Epithelial cell of esophagus (primary cell): ENCODE data around the gene UBP1.
"Not testable (repeated sequence)": the region's sequence is repeated elsewhere in the genome, so short reads cannot be mapped to it uniquely, and the experiment has no call there.

Experiments used
- DNase-seq: peaks from one replicate; pipeline ENCODE4 v3.0.0; 2010; ENCODE audit warnings: low read depth
- H3K4me3 ChIP-seq: 2 replicates; pipeline ENCODE4 v1.5.1; 2011; ENCODE audit warnings: mild to moderate bottlenecking, low read length, control low read depth
- CTCF ChIP-seq: IDR thresholded peaks from 2 replicates; pipeline ENCODE4 v1.5.1; 2011; ENCODE audit warnings: low read depth, mild to moderate bottlenecking, low read length, control low read depth, inconsistent platforms; ENCODE audit not compliant: insufficient read depth; ENCODE audit errors: missing control alignments

UBP1 gene

GRCh38 chr3:33433843-33434242 is 6.4 kb downstream of the UBP1 start:
- TF ChIP-seq CTCF: no peak
- H3K4me3 ChIP-seq: no peak overlapping the region
- DNase-seq: no peak

- H3K4me3 ChIP-seq: no peak overlapping the region
- no peak for TF ChIP-seq CTCF
- DNase-seq: no peak
Measured at GRCh38 chr3:33430571-33430970, 9.6 kb downstream of the UBP1 start.

- DNase-seq: no peak
- no peak overlapping the region for H3K4me3 ChIP-seq
- no peak for TF ChIP-seq CTCF
Measured at GRCh38 chr3:33430061-33430460, 10.1 kb downstream of the UBP1 start.

- not testable (repeated sequence) for H3K4me3 ChIP-seq, DNase-seq
Measured at GRCh38 chr3:33429306-33429705, 10.9 kb downstream of the UBP1 start.

- TF ChIP-seq CTCF: no peak
Measured at GRCh38 chr3:33428734-33429133, 11.5 kb downstream of the UBP1 start.

GRCh38 chr3:33426630-33427317 is 13.4 kb downstream of the UBP1 start:
- H3K4me3 ChIP-seq: no peak overlapping the region
- TF ChIP-seq CTCF: no peak
- peak; percentile 69 for DNase-seq

More at GRCh38 chr3:33428734-33429133, 11.5 kb downstream of the UBP1 start:
- no peak for DNase-seq
- H3K4me3 ChIP-seq: no peak overlapping the region

- no peak overlapping the region for H3K4me3 ChIP-seq
- no peak for TF ChIP-seq CTCF
- no peak for DNase-seq
Measured at GRCh38 chr3:33426068-33426467, 14.1 kb downstream of the UBP1 start.
